HG03108 (cell line): Measurements from ENCODE around the gene RAB3GAP2.
"Not testable (repeated sequence)": the region's sequence is repeated elsewhere in the genome, so short reads cannot be mapped to it uniquely, and the experiment has no call there.

Source experiments
- ATAC-seq: cut with Tn5 transposase; IDR thresholded peaks from one replicate; pipeline ENCODE4 v1.9.1; 2021; ENCODE audit warnings: moderate library complexity; ENCODE audit not compliant: unreplicated experiment

The RAB3GAP2 gene

DNA sequence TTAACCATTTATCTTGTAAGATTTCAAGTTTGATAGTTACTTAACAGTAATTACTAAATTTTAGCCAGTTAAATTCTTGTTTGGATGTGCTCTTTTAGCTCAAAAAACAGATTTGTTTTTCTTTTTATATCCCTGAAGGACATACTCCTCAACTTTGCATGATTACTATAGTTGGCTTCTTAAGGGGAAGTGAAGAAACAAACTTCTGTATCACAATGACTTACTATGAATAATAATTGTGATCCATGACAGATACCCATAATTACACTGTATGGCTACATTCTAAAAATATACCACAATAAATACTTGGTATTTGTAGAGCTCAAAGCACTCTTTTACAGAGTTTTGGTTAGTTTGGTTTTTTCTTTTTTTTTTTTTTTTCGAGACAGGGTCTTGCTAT is 122.5 kb downstream of the RAB3GAP2 start:
- no peak for ATAC-seq

DNA sequence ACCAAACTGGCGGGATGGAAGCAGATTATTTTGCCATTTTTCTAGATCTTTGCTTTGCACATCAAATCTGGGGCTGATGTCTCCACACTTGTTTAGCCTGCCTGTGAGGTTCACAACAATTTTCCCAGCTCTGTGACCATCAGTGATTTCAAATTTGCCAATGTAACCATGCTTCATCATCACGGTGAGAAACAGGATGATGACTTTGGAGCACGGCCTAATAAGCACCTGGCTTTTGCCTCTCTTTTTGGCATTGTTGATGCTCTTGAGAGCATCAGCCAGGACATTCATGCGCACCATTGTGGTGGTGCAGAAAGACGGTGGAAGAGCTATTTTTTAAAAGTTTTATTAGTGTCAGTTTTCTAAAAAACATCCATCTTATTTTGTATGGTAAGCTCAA is 128.2 kb downstream of the RAB3GAP2 start:
- no peak for ATAC-seq

DNA sequence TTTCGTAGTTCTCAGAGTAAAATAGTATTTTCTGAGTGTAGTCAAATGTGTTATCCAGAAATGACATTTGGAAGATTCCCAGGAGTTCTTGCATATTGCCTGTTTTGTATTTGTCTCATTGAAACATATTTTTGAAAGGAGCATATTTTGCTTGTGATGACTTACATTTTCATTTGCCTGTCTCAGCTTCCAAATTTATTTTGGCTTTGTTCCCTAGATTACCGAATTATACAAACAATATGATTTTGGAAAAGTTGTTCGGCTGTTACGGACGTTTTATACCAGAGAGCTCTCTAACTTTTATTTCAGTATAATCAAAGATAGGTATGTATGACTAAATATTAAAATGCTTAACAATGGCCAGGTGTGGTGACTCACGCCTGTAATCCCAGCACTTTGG is 132.3 kb downstream of the RAB3GAP2 start:
- ATAC-seq, result no peak

- ATAC-seq, result no peak
Observed at GRCh38 chr1:220137019-220137786, 135.1 kb downstream of the RAB3GAP2 start.

DNA sequence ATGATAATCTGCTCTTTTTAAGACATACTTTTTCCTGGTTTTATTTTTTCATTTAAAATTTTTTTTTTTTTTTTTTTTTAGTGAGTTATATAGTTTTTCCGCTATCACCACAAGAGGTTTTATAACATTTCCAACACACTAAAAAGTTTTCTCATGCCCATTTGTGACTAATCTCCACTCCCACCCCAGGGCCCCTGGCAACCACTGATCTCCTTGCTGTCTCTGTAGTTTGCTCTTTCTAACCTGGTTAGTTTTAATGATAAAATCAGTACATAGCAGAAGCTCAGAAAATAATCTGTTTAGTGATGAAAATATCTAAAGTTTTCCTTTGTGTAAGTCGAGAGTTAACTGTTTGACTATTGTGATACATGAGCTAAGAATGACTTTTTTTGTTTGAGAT is 136.5 kb downstream of the RAB3GAP2 start:
- ATAC-seq, result no peak

GRCh38 chr1:220129479-220130210 is 142.6 kb downstream of the RAB3GAP2 start:
- ATAC-seq, result no peak

DNA sequence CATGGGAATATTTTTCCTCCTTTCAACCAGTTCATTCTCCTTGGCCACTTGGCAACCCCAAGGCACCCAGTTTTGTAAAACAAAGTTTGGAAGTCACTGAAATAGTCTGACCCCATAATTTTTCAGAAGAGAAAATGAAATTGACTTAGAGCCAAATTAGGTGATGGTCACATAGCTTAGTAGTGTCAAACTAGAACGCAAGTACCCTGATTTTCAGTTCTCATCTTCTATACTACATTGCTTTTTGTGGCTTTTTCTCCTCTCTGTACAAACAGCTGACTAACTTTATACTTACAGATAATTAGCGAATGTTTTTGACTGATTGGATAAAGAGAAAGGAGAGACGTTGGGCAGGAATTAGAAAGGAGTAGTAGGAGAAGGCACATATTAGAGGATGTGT is 145.2 kb downstream of the RAB3GAP2 start:
- no peak for ATAC-seq

GRCh38 chr1:220124542-220124941 is 147.7 kb downstream of the RAB3GAP2 start:
- no peak for ATAC-seq

DNA sequence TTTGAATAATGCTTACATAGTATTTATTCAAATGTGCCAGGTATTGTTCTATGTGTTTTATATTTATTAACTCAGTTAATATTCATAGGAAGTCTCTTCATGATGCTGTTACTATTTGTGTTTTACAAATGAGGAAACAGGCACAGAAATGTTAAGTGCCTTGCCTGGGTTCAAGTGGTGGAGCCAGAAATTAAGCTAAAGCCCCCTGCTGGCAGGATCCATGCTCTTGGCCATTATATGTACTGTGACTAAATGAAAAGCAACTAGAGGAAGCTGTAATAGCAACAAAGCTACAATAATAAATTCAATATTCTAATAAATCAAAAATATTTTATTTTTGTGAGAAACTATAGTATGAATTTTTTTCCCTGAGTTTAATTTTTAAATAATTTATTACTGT is 148.4 kb downstream of the RAB3GAP2 start:
- no peak for ATAC-seq

GRCh38 chr1:220123066-220123465 is 149.2 kb downstream of the RAB3GAP2 start:
- ATAC-seq, result no peak

- ATAC-seq, result no peak
Observed at GRCh38 chr1:220121791-220122530, 150.3 kb downstream of the RAB3GAP2 start.

- ATAC-seq, result no peak
Observed at GRCh38 chr1:220119043-220119512, 153.2 kb downstream of the RAB3GAP2 start.

GRCh38 chr1:220113136-220113695 is 159.0 kb downstream of the RAB3GAP2 start:
- no peak for ATAC-seq

GRCh38 chr1:220112600-220112999 is 159.7 kb downstream of the RAB3GAP2 start:
- ATAC-seq, result not testable (repeated sequence)

GRCh38 chr1:220110473-220110872 is 161.8 kb downstream of the RAB3GAP2 start:
- not testable (repeated sequence) for ATAC-seq

DNA sequence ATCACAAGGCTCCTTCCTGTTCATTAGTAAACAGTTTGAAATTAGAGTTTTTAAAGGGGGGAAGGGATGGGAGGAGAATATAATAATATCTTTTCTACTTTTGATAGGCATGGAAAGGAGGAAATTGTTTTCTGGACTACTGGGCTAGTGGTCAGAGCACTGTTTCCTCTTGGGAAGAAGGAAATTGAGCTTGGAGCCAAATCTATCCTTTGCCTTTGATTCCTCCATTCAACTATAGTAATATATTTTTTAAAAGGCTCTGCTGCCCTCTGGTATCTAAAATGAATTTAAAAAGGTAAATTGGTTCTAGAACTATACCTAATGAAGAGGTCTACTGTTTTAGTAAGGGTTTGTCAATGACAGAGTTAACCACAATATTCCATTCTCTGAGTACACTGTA is 172.4 kb downstream of the RAB3GAP2 start:
- ATAC-seq, result no peak
